ENCODE results near the gene UNC5C. TPM values are rescaled to one million over a fixed set of nuclear protein-coding genes. Genes with fewer than 3 reads are reported as not detected.

UNC5C gene
- total RNA-seq, 1 experiment from 2014 or later: 8.2 TPM

DNA sequence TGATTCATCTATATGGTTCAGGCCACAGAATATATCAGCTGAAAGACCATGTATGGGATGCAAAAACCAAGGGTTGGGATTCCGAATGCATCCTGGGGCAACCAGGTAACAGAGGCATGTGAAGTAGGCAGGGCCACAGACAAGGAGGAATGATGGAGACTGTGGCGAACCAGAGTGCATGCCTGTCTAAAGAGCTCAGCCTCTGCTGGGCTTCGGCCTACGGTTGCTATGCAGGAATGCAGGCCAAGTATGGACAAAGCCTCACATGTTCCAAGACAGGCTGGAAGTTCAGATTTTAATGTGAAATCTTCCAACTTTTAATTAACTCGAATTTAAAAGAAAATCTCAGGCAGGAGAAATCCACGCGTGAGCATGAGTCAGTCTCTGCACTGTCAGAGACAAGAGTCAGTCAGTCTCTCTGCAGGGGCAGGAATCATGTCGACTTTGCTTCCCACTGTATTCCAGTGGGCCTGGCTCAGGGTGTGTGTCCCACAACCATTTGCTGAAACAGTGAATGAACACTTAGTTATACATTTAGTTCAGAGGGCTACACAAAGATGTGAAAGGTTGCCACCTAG is 344.4 kb downstream of the UNC5C start:
- H3K36me3 ChIP-seq (ENCODE audit: control insufficient read depth, insufficient read depth, low read length): no peaks in the 10 kb centered on the region
- in situ Hi-C loops (cut with HindIII; ENCODE audit: low pct_unique_long_range_greater_than_20kb, low sequenced_read_pairs) (no loop called here), intact Hi-C loops (cut with micrococcal nuclease; ENCODE audit: unreplicated experiment) (no loop called here)
- TF ChIP-seq, protein P1, sequence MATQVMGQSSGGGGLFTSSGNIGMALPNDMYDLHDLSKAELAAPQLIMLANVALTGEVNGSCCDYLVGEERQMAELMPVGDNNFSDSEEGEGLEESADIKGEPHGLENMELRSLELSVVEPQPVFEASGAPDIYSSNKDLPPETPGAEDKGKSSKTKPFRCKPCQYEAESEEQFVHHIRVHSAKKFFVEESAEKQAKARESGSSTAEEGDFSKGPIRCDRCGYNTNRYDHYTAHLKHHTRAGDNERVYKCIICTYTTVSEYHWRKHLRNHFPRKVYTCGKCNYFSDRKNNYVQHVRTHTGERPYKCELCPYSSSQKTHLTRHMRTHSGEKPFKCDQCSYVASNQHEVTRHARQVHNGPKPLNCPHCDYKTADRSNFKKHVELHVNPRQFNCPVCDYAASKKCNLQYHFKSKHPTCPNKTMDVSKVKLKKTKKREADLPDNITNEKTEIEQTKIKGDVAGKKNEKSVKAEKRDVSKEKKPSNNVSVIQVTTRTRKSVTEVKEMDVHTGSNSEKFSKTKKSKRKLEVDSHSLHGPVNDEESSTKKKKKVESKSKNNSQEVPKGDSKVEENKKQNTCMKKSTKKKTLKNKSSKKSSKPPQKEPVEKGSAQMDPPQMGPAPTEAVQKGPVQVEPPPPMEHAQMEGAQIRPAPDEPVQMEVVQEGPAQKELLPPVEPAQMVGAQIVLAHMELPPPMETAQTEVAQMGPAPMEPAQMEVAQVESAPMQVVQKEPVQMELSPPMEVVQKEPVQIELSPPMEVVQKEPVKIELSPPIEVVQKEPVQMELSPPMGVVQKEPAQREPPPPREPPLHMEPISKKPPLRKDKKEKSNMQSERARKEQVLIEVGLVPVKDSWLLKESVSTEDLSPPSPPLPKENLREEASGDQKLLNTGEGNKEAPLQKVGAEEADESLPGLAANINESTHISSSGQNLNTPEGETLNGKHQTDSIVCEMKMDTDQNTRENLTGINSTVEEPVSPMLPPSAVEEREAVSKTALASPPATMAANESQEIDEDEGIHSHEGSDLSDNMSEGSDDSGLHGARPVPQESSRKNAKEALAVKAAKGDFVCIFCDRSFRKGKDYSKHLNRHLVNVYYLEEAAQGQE (IDR thresholded peaks at IDR 0.05; ENCODE audit: insufficient read depth in 1 of 2, low read depth in 2 of 2, low read length in 1 of 2): no peak
- TF ChIP-seq, protein P2, sequence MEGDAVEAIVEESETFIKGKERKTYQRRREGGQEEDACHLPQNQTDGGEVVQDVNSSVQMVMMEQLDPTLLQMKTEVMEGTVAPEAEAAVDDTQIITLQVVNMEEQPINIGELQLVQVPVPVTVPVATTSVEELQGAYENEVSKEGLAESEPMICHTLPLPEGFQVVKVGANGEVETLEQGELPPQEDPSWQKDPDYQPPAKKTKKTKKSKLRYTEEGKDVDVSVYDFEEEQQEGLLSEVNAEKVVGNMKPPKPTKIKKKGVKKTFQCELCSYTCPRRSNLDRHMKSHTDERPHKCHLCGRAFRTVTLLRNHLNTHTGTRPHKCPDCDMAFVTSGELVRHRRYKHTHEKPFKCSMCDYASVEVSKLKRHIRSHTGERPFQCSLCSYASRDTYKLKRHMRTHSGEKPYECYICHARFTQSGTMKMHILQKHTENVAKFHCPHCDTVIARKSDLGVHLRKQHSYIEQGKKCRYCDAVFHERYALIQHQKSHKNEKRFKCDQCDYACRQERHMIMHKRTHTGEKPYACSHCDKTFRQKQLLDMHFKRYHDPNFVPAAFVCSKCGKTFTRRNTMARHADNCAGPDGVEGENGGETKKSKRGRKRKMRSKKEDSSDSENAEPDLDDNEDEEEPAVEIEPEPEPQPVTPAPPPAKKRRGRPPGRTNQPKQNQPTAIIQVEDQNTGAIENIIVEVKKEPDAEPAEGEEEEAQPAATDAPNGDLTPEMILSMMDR (IDR thresholded peaks at IDR 0.05): no peak
- TF ChIP-seq SIN3A (IDR thresholded peaks at IDR 0.05; ENCODE audit: borderline replicate concordance, insufficient read depth, low read depth, low read length) (no peak), TCF7L2 (IDR thresholded peaks at IDR 0.05; ENCODE audit: low read depth, low read length) (no peak), POLR2AphosphoS5 (IDR thresholded peaks at IDR 0.05; ENCODE audit: low read depth, low read length) (no peak)
- DNase-seq (ENCODE audit: low read depth, low spot score): no peak
- no peak overlapping the region for H3K27ac ChIP-seq (ENCODE audit: low read length)
- H3K9me3 ChIP-seq (ENCODE audit: control insufficient read depth, insufficient read depth, low read depth, low read length): no peaks in the 10 kb centered on the region
- H3K27me3 ChIP-seq (ENCODE audit: control insufficient read depth, insufficient read depth, low read length): no peaks in the 10 kb centered on the region
- ChIA-PET POLR2A (no interaction called here), CTCF (no interaction called here)
- no peaks in the 10 kb centered on the region for H3K4me1 ChIP-seq (ENCODE audit: control insufficient read depth, insufficient read depth, low read length)
- no peak for ATAC-seq
- BruUV-seq (replicated peaks): no TSS peak
- no peak overlapping the region for H3K4me3 ChIP-seq (ENCODE audit: low read depth in 2 of 2, low read length in 2 of 2)

DNA sequence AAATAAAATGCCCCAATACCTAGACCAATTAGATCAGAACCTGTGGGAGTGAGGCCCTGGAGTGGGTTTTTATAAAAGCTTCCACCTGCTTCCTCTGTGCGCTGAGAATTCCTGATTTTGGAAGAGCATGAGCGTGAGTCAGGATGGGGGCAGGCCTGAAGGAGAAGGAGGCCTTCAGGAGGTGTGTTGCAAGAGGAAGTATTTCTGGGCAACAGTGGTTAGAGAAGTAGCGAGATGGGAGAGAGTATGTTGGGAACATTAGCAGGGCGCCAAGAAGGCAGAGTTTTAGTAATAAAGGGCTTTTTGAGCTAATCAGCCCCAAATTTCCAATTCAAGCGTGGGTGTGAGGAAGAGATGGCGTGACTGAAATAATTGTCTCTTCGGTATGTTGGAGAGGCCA is 349.8 kb downstream of the UNC5C start:
- H3K4me3 ChIP-seq (ENCODE audit: low read depth in 2 of 2, low read length in 2 of 2): no peak overlapping the region
- intact Hi-C loops (cut with micrococcal nuclease; ENCODE audit: unreplicated experiment): no loop called here
- no TSS peak for BruUV-seq (replicated peaks)
- ChIA-PET POLR2A (no interaction called here), CTCF (no interaction called here)
- no peaks in the 10 kb centered on the region for H3K4me1 ChIP-seq (ENCODE audit: control insufficient read depth, insufficient read depth, low read length)
- no peak for DNase-seq (ENCODE audit: low read depth, low spot score)
- H3K36me3 ChIP-seq (ENCODE audit: control insufficient read depth, insufficient read depth, low read length): no peaks in the 10 kb centered on the region
- in situ Hi-C loops (cut with HindIII; ENCODE audit: low pct_unique_long_range_greater_than_20kb, low sequenced_read_pairs): no loop called here
- TF ChIP-seq SIN3A (IDR thresholded peaks at IDR 0.05; ENCODE audit: borderline replicate concordance, insufficient read depth, low read depth, low read length) (no peak), TCF7L2 (IDR thresholded peaks at IDR 0.05; ENCODE audit: low read depth, low read length) (no peak), POLR2AphosphoS5 (IDR thresholded peaks at IDR 0.05; ENCODE audit: low read depth, low read length) (no peak)
- TF ChIP-seq, protein P2 (IDR thresholded peaks at IDR 0.05): no peak
- TF ChIP-seq, protein P1 (IDR thresholded peaks at IDR 0.05; ENCODE audit: insufficient read depth in 1 of 2, low read depth in 2 of 2, low read length in 1 of 2): no peak
- H3K27ac ChIP-seq (ENCODE audit: low read length): no peak overlapping the region
- ATAC-seq: no peak
- no peaks in the 10 kb centered on the region for H3K27me3 ChIP-seq (ENCODE audit: control insufficient read depth, insufficient read depth, low read length)
- no peaks in the 10 kb centered on the region for H3K9me3 ChIP-seq (ENCODE audit: control insufficient read depth, insufficient read depth, low read depth, low read length)

Measured in Panc1 (cell line).